Liver (tissue), 9 donors: Measurements from ENCODE around the gene SPRYD3. TPM values are rescaled to one million over a fixed set of nuclear protein-coding genes. Genes with fewer than 3 reads are reported as not detected.

Source experiments
- DNase-seq: peaks from one replicate; pipeline ENCODE4 v3.0.0-alpha.2; 2017; ENCODE audit warnings: low spot score
- H3K27ac ChIP-seq, 2 donors: one replicate each; pipeline ENCODE4 v1.7.0; 2013; ENCODE audit warnings: inconsistent platforms in 2 of 2, low read length in 2 of 2, control low read depth in 1 of 2, low read depth in 1 of 2, mild to moderate bottlenecking in 1 of 2
- H3K27me3 ChIP-seq, 4 donors: one replicate each; pipeline versions ENCODE4 v1.6.1 to v1.7.0; 2013; ENCODE audit warnings: low read length in 3 of 4, inconsistent platforms in 1 of 4, mild to moderate bottlenecking in 1 of 4, moderate library complexity in 1 of 4; ENCODE audit not compliant: control insufficient read depth in 4 of 4, insufficient read depth in 4 of 4
- H3K36me3 ChIP-seq, 4 donors: one replicate each; pipeline versions ENCODE4 v1.6.1 to v1.7.0; 2013; ENCODE audit warnings: low read length in 3 of 4, mild to moderate bottlenecking in 3 of 4, low read depth in 1 of 4, moderate library complexity in 1 of 4; ENCODE audit not compliant: control insufficient read depth in 4 of 4, insufficient read depth in 3 of 4
- H3K4me1 ChIP-seq, 4 donors: one replicate each; pipeline versions ENCODE4 v1.6.1 to v1.7.0; 2013; ENCODE audit warnings: low read length in 3 of 4, mild to moderate bottlenecking in 3 of 4, moderate library complexity in 1 of 4; ENCODE audit not compliant: control insufficient read depth in 4 of 4, insufficient read depth in 4 of 4
- H3K4me3 ChIP-seq, 3 donors: one replicate each; pipeline versions ENCODE4 v1.6.1 to v1.7.0; 2013; ENCODE audit warnings: low read length in 3 of 3, control low read depth in 1 of 3, low read depth in 1 of 3, mild to moderate bottlenecking in 1 of 3
- H3K9ac ChIP-seq, 2 donors: one replicate each; pipeline ENCODE4 v1.7.0; 2013; ENCODE audit warnings: low read length in 2 of 2, mild to moderate bottlenecking in 2 of 2, moderate library complexity in 2 of 2, control low read depth in 1 of 2, low read depth in 1 of 2
- H3K9me3 ChIP-seq, 4 donors: one replicate each; pipeline versions ENCODE4 v1.6.1 to v1.7.0; 2013; ENCODE audit warnings: low read length in 3 of 4; ENCODE audit not compliant: control insufficient read depth in 4 of 4
- EGR1 ChIP-seq, 2 donors: IDR thresholded peaks; 2 replicates each; pipeline ENCODE4 v1.6.1; 2016 to 2018; ENCODE audit warnings: antibody characterized with exemption in 2 of 2, low read depth in 2 of 2
- FOXA1 ChIP-seq: IDR thresholded peaks from 2 replicates; pipeline ENCODE4 v1.6.1; 2016; ENCODE audit warnings: antibody characterized with exemption
- FOXA2 ChIP-seq: IDR thresholded peaks from 2 replicates; pipeline ENCODE4 v1.6.1; 2016; ENCODE audit warnings: antibody characterized with exemption
- GABPA ChIP-seq, 2 donors: IDR thresholded peaks in 1 of 2; conservative IDR thresholded peaks in 1 of 2; 2 replicates each; pipeline ENCODE4 v1.6.1; 2016; ENCODE audit warnings: antibody characterized with exemption in 2 of 2, mild to moderate bottlenecking in 1 of 2, moderate library complexity in 1 of 2
- HNF4A ChIP-seq, 2 donors: conservative IDR thresholded peaks; 2 replicates each; pipeline ENCODE4 v1.6.1; 2016; ENCODE audit warnings: antibody characterized with exemption in 2 of 2, mild to moderate bottlenecking in 2 of 2
- HNF4G ChIP-seq: IDR thresholded peaks from 2 replicates; pipeline ENCODE4 v1.6.1; 2016; ENCODE audit warnings: antibody characterized with exemption
- NR2F2 ChIP-seq: IDR thresholded peaks from 2 replicates; pipeline ENCODE4 v1.6.1; 2016; ENCODE audit warnings: antibody characterized with exemption
- RAD21 ChIP-seq, 2 donors: IDR thresholded peaks; 2 replicates each; pipeline ENCODE4 v1.6.1; 2016; ENCODE audit warnings: antibody characterized with exemption in 2 of 2, mild to moderate bottlenecking in 2 of 2
- RXRA ChIP-seq, 2 donors: IDR thresholded peaks; 2 replicates each; pipeline ENCODE4 v1.6.1; 2017 to 2018; ENCODE audit warnings: antibody characterized with exemption in 2 of 2, mild to moderate bottlenecking in 1 of 2
- SP1 ChIP-seq: IDR thresholded peaks from 2 replicates; pipeline ENCODE4 v1.6.1; 2018; ENCODE audit warnings: antibody characterized with exemption, mild to moderate bottlenecking
- TAF1 ChIP-seq: conservative IDR thresholded peaks from 2 replicates; pipeline ENCODE4 v1.6.1; 2016; ENCODE audit warnings: antibody characterized with exemption, mild to moderate bottlenecking
- YY1 ChIP-seq: IDR thresholded peaks from 2 replicates; pipeline ENCODE4 v1.6.1; 2016; ENCODE audit warnings: antibody characterized with exemption, mild to moderate bottlenecking
- WGBS: extraction: QIAGEN DNeasy Blood & Tissue Kit; methylation state at CpG from one replicate; pipeline ENCODE4 v1.1.7; 2013; 5-methylcytosine and 5-hydroxymethylcytosine counted together
- polyA plus RNA-seq, 2 donors: library from polyadenylated mRNA; stranded (reverse) in 1 of 2; unstranded in 1 of 2; fragments of 200-250 nt in 1 of 2; fragments of >200 nt in 1 of 2; fragmentation: Nextera tagmentation in 1 of 2; extraction: Ambion mirVana in 1 of 2; gene quantifications; one replicate each; pipeline versions ENCODE4 v1.2.1 to v1.2.3, GENCODE V29; 2013 to 2015
- total RNA-seq, 2 donors: library from RNA; depleted of rRNA; stranded (reverse); fragments of >200 nt; gene quantifications; one replicate each; pipeline ENCODE4 v1.2.3, GENCODE V29; 2014
- TF ChIP-seq, protein P1 (sequence below): IDR thresholded peaks from 2 replicates; pipeline ENCODE4 v1.6.1; 2016; ENCODE audit warnings: antibody characterized with exemption, mild to moderate bottlenecking
- TF ChIP-seq, protein P2 (sequence below): IDR thresholded peaks from 2 replicates; pipeline ENCODE4 v1.6.1; 2016; ENCODE audit warnings: antibody characterized with exemption
- TF ChIP-seq, protein P3 (sequence below): IDR thresholded peaks from 2 replicates; pipeline ENCODE4 v1.6.1; 2016; ENCODE audit warnings: antibody characterized with exemption
- TF ChIP-seq, protein P4 (sequence below): IDR thresholded peaks from 2 replicates; pipeline ENCODE4 v1.6.1; 2016; ENCODE audit warnings: antibody characterized with exemption
- donor health status: healthy.
- donor health status: healthy.
- donor health status: healthy.
- donor health status: healthy.
- donor health status: healthy.

Gene SPRYD3
- total and polyA plus RNA-seq, 4 donors, result 6.0 to 20.3 (median 13.3) TPM

DNA sequence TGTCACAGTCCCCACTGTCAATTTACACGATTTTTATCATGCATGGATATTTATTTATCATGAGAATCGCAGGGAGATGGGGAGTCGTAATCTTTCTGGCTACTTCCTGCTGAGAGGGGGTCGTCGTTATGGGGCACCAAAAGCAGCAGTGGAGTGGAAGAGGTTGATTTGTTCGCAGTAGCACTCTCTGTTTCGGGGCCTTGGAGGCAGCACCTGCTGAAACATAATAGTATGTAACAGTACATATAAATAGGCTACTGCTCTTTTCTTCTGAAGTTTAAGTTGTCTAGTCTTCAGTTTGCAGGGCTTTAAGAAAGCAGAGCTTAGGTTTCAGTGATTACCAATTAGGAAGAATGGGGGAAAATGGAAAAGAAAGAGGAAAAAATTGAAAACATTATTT lies 27.9 kb upstream of the SPRYD3 start:
- H3K9ac ChIP-seq, result no peak overlapping the region
- no peak overlapping the region for H3K27ac ChIP-seq
- no peak for DNase-seq
- H3K36me3 ChIP-seq, result no peaks in the 10 kb centered on the region
- H3K4me3 ChIP-seq, result no peak overlapping the region
- H3K27me3 ChIP-seq, result no peaks in the 10 kb centered on the region
- H3K4me1 ChIP-seq, result peaks cover 13 to 41% (median 24%) of the 10 kb centered on the region in 4 donors
- H3K9me3 ChIP-seq, result no peaks in the 10 kb centered on the region
- TF ChIP-seq FOXA2 (no peak), RAD21 (IDR thresholded peaks at IDR 0.05) (no peak), TAF1 (no peak), HNF4A (conservative IDR thresholded peaks at IDR 0.05) (no peak), HNF4G (no peak), GABPA (IDR thresholded peaks at IDR 0.05 in 1 of 2, conservative IDR thresholded peaks at IDR 0.05 in 1 of 2) (no peak), SP1 (no peak), RXRA (IDR thresholded peaks at IDR 0.05) (no peak), YY1 (no peak), EGR1 (IDR thresholded peaks at IDR 0.05; ENCODE audit: low read depth in 2 of 2) (no peak), NR2F2 (no peak)
- TF ChIP-seq, protein P1, sequence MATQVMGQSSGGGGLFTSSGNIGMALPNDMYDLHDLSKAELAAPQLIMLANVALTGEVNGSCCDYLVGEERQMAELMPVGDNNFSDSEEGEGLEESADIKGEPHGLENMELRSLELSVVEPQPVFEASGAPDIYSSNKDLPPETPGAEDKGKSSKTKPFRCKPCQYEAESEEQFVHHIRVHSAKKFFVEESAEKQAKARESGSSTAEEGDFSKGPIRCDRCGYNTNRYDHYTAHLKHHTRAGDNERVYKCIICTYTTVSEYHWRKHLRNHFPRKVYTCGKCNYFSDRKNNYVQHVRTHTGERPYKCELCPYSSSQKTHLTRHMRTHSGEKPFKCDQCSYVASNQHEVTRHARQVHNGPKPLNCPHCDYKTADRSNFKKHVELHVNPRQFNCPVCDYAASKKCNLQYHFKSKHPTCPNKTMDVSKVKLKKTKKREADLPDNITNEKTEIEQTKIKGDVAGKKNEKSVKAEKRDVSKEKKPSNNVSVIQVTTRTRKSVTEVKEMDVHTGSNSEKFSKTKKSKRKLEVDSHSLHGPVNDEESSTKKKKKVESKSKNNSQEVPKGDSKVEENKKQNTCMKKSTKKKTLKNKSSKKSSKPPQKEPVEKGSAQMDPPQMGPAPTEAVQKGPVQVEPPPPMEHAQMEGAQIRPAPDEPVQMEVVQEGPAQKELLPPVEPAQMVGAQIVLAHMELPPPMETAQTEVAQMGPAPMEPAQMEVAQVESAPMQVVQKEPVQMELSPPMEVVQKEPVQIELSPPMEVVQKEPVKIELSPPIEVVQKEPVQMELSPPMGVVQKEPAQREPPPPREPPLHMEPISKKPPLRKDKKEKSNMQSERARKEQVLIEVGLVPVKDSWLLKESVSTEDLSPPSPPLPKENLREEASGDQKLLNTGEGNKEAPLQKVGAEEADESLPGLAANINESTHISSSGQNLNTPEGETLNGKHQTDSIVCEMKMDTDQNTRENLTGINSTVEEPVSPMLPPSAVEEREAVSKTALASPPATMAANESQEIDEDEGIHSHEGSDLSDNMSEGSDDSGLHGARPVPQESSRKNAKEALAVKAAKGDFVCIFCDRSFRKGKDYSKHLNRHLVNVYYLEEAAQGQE, result no peak
- TF ChIP-seq, protein P2, sequence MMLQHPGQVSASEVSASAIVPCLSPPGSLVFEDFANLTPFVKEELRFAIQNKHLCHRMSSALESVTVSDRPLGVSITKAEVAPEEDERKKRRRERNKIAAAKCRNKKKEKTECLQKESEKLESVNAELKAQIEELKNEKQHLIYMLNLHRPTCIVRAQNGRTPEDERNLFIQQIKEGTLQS, result no peak
- TF ChIP-seq, protein P3, sequence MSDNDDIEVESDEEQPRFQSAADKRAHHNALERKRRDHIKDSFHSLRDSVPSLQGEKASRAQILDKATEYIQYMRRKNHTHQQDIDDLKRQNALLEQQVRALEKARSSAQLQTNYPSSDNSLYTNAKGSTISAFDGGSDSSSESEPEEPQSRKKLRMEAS, result no peak
- TF ChIP-seq, protein P4, sequence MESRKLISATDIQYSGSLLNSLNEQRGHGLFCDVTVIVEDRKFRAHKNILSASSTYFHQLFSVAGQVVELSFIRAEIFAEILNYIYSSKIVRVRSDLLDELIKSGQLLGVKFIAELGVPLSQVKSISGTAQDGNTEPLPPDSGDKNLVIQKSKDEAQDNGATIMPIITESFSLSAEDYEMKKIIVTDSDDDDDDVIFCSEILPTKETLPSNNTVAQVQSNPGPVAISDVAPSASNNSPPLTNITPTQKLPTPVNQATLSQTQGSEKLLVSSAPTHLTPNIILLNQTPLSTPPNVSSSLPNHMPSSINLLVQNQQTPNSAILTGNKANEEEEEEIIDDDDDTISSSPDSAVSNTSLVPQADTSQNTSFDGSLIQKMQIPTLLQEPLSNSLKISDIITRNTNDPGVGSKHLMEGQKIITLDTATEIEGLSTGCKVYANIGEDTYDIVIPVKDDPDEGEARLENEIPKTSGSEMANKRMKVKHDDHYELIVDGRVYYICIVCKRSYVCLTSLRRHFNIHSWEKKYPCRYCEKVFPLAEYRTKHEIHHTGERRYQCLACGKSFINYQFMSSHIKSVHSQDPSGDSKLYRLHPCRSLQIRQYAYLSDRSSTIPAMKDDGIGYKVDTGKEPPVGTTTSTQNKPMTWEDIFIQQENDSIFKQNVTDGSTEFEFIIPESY, result no peak
- WGBS, result 78% methylated on average over 7 of the region's 7 CpGs

DNA sequence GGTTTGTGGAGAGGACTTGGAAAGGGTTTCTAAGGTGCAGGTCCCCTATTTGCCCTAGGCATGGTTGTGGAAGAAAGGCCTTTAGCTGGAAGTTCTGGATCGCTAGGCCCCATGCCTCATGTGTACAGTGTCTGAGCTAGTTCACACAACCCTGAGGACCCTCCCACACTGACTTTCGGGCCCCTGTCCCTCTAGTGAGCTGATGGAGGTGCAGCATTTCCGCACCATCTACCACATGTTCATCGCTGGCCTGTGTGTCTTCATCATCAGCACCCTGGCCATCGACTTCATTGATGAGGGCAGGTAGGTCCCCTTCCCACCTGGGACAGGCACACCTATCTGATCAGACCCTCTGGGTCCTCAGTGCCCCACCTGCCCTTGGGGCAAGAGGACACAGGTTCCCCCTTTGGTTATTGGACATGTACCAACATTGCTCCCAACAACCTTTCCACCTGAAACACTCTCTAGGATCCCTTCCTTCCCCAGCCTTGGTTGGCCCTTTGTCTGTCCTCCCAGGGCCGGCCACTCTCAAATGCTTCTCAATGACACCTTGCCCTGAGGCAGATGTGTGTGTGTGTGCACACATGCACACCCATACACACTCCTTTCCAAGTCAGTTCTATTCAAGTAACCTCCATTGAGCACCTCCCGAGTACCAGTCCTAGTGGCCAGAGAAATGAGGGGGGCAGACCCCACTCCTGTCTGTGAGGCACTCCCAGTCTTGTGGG lies 26.7 kb upstream of the SPRYD3 start:
- Histone ChIP-seq H3K9me3 (no peaks in the 10 kb centered on the region), H3K4me3 (no peak overlapping the region), H3K27ac (no peak overlapping the region), H3K9ac (no peak overlapping the region), H3K36me3 (no peaks in the 10 kb centered on the region), H3K27me3 (no peaks in the 10 kb centered on the region), H3K4me1 (peaks cover 16 to 44% (median 26%) of the 10 kb centered on the region in 4 donors)
- DNase-seq, result no peak
- TF ChIP-seq HNF4G (no peak), HNF4A (conservative IDR thresholded peaks at IDR 0.05) (no peak), FOXA1 (no peak), FOXA2 (no peak), EGR1 (IDR thresholded peaks at IDR 0.05; ENCODE audit: low read depth in 2 of 2) (no peak), NR2F2 (no peak), SP1 (no peak), RAD21 (IDR thresholded peaks at IDR 0.05) (no peak), TAF1 (no peak)
- TF ChIP-seq, protein P3, result no peak
- TF ChIP-seq, protein P4, result no peak
- 82% methylated on average over 7 of the region's 7 CpGs for WGBS
